NCI-H460 (cell line): ENCODE data around the gene LILRB4. TPM values are rescaled to one million over a fixed set of nuclear protein-coding genes. Genes with fewer than 3 reads are reported as not detected.
A peak's percentile ranks its signal among the peaks of the same experiment; 100 is the strongest.
"Not testable (repeated sequence)": the region's sequence is repeated elsewhere in the genome, so short reads cannot be mapped to it uniquely, and the experiment has no call there.

Experiments used
- DNase-seq: peaks from one replicate; pipeline ENCODE4 v3.0.0-alpha.2; 2016; ENCODE audit warnings: low read depth; ENCODE audit errors: extremely low read depth
- total RNA-seq: library from RNA; depleted of rRNA; stranded (reverse); fragments of >200 nt; shearing (Covaris generic); gene quantifications from 2 replicates; pipeline ENCODE4 v1.2.3, GENCODE V29; 2014

The LILRB4 gene
- total RNA-seq, 1 experiment from 2014 or later = not detected

DNA sequence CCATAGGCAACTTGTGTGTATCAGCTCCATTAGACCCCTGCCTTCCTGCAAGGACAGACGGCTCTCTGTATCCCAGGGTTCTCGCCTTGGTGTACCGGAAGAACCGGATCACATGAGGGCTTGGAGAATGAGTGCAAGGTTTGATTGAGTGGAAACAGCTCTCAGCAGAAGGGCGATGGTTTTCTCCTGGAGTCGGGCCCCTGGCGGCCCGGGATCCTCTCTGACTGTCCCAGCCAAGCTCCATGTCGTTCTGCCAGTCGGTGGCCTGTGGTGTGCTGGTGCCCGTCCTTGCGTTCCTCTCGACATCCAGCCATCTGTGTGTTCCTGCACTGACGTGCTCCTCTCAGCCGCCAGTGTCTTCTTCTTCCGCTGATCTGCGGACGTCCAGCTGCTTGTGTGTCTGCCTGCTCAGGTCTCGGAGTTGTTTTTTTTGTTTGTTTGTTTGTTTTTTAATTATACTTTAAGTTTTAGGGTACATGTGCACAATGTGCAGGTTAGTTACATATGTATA is 16.4 kb upstream of the LILRB4 start:
- DNase-seq = no peak

DNA sequence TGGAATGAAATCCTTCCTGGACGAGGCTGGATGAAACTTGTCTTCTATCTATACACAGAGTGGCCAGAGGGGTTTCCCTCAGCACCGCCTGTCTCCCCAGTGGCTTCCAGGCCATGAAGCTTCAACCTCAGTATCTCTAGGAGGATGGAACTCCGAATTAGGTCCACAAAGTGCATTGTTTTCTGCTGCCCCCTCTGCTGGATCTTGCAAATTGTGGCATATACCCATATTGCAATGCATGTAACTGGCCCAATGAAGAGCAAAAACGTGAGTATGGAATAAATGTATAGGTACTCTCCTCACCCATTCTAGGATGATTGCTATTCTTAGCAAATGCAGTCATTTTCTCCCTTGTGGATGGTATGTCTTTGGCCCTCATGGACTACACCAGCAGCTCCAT is 14.7 kb upstream of the LILRB4 start:
- DNase-seq = no peak

DNA sequence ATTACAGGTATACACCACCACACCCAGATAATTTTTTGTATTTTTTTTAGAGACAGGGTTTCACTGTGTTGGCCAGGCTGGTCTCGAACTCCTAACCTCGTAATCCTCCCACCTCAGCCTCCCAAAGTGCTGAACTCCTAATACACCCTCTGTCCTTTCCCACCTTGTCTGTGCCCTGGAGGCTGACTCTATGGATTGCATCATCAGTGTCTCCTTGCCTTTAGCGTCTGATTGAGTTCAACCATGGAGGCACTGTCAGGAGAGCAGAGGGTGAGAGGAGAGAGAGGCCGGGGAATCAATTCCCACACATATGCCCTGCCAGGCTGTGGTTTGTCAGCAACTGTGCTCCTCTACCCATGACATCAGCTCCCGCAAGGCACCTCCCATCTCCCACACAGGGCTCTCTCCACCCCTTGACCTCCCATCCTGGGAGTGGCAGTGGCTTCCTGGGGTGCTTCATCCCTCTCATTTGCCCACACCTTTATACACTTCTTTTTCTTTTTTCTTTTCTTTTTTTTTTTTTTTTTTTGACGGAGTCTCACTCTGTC is 12.6 kb upstream of the LILRB4 start:
- DNase-seq = no peak

DNA sequence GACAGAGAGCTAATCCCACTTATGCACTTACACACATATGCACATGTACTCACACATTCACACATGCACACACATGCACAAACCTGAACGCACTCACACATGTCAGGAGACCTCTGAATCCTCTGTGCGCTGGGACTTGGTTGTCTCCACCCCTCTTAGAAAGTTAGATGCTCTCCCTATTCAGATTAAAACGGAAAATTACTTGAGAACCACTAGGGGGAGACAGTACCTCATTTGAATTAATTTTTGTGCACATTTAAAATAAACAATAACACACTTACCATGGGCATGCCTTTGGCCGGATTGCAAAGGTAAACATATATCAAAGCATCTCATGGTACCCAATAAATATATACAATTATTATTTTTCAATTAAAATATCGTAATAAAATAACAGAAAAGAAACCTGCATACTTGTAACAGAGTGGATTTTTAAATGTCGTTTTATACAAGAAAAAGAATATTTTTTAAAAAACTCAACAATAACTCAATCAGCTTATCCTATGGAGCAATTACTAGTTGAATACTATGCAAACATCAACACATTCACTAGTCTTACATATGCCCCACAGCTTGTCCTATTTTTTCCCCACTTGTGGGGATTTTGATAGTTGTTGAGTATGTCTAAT is 9.5 kb upstream of the LILRB4 start:
- peak; percentile 12 for DNase-seq

DNA sequence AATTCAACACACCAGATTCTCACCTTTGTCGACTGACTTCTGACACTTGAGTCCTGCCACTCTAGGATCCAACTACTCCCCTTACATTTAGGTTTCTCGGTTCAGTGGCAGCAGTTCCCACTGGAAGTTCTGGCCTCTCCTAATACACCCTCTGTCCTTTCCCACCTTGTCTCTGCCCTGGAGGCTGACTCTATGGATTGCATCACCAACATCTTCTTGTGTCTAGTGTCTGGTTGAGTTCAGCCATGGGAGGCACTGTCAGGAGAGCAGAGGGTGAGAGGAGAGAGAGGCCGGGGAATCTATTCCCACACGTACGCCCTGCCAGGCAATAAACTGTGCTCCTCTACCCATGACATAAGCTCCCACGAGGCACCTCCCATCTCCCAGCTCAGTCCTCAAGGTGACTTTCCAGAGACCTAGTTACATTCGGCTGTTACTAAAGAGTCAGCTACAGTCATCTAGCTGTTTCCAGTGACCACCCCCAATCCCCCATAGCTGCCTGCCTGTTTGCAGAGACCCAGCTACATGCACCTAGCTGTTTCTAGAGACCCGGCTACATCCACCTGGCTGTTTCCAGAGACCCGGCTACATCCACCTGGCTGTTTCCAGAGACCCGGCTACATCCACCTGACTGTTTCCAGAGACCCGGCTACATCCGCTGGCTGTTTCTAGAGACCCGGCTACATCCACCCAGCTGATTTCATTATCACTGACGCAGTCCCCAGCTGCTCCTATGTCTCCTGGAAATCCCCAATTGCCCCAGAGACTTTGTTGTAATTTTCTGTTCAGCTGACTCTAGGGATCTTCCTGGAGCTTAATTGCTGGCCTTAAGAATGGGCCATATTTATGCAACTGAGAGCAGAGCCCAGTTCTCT is 8.1 kb upstream of the LILRB4 start:
- DNase-seq = no peak

DNA sequence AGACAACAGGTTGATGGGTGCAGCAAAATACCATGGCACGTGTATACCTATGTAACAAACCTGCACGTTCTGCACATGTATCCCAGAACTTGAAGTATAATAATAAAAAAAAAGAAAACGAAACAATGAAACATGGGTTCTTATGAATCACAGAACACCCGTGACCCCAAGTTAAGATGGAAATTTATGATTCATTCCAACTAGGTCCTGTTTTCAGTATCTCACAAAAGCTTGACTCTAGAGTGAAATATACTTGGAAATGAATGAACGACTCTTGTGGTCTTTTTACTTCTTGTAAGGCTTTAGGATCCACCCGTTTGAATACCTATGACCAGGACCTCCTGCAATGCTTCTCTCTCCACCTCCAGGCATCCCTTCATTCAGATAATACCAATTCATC is 3.5 kb upstream of the LILRB4 start:
- no peak for DNase-seq

DNA sequence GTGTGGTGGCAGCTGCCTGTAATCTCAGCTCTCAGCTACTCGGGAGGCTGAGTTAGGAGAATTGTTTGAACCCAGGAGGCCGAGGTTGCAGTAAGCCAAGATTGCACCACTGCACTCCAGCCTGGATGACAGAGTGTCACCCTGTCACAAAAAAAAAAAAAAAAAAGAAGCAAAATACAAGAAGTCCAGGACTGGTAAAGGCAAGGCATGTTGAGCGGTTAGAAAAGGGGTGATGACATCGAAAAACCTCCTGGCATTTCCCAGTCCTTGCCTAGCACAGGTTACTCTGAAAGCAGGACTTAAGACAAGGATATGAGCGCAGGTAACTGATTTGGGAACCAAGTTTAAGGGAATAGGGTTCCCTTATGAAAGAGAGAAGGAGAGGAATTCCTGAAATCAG is 2.5 kb upstream of the LILRB4 start:
- DNase-seq = no peak

DNA sequence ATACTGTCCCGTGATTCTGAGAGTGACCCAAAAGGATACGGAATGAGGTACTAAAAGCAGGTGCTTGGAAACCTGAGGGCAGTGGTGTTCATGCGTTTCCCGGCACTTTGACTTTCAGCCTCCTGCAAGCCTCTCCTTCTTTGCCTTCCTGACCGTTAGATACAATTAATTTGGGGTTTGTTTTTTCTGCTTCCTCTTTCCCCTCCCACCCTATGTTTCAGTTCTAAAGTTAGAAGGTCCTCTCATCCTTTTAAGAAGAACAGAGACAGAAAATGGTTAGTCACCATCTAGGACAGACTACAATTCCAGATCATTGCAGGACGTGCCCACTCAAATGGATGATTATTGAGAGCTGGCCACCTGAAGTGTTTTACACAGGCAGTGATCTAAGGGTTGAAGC is 1.8 kb upstream of the LILRB4 start:
- DNase-seq = no peak

DNA sequence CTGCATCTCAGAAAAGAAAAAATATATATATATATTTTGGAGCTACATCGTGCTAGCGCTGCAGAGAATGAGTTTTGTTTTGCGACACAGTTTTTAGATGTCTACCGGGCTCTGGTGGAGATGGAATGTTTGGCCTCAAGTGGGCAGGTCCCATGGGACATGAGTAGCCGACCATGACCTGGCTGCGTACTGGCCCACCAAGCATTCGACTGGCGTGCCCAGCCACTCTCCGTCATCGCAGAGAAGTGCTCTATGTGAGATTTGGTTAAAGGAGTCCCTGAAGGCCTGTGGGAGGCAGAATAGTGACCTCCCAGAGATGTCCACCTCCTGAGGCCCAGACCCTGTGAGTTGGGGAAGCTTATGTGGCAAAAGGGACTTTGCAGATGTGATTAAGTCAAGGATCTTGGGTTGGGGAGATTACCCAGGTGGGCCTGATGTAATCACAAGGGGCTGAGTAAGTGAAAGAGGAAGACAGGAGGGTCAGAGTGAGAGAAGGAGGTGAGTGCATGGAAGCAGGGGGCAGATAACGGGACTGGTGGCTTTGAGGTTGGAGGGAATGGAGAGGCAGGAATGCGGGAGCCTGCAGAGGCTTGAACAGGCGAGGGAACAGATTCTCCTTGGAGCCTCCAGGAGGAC is 821 bp upstream of the LILRB4 start:
- DNase-seq = no peak

DNA sequence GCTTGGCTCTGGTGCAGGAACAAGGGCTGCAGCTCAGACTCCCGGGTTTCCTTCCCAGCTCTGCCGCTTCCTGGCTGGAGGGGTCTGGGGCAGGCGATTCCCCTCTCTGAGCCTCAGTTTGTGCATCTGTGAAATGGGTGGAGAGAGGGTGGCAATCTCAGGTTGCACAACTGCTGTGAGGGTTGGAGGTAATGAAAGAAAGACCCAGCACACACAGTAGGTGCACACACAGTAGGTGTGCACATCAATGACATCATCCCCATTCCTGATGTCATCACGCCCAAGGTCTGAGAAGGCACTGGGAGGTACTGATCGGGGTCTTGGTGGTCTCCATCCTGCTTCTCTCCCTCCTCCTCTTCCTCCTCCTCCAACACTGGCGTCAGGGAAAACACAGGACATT is 2.7 kb downstream of the LILRB4 start:
- DNase-seq = no peak

DNA sequence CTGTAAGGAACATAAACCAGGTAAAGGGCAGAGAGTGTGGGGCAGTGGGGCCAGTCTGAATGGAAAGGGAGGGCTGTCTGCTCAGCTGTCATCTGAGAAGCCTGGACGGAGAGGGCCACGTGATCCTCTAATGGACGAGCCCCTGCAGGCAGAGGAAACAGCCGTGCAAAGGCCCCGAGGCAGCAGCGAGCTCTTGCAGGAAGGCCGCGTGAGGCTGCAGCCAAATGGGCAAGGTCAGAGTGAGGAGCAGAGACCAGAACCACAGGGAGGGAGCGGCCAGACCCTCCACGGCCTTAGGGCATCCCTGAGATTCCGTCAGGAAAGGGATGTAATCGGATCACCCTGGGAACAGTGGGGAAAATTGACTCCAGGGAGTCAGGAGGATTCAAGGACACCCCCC is 4.4 kb downstream of the LILRB4 start:
- no peak for DNase-seq

DNA sequence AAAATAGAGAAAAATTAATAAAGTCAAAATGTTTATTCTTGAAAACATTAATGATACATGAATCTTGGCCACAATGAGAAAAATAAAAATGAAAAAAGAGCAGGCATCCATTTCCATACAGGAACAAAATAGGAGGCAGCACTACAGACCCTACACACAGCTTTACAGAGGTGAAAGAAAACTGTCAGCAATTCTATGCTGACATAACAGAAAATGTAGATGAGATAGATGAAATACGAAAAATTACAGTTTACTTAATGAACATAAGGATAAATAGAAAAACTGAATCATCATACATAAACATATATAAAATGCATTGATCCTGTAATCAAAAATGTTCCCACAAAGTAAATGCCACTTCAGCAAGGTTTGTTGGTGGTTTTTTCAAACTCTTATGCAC is 5.6 kb downstream of the LILRB4 start:
- DNase-seq = no peak

DNA sequence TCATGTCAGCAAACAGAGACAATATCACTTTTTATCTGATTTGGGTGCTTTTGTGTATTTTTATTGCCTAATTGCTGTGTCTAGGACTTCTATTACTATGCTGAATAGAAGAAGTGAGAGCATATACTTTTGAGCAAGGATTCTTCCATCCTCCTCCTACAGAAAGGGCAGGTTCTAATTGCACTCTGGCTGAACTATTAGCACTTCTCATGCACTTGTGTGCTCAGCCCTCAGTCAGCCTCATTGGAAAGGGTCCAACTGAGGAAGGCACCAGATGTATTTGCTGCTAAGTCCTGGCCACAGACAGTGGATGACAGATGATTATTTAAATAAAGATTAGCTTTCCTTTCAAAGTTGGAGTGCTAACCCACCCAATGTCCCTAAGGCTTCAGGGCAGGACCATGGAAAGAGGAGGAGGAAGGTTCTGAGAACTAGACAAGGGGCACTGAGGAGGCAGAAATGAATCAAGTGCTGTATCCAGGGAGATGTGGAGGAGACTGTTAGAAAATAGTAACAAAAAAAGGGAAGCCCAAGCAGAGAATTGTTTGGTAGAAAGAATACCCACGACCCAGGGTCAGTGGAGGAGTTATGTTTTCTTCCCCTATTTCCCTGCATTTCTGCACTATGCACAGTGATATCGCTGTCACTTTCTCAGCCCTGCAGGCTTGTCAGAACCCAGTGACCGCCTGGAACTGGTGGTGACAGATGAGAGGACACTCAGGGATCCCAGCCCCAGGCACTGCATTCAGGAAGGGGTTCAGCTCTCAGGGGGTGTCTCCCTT is 8.0 kb downstream of the LILRB4 start:
- no peak for DNase-seq

DNA sequence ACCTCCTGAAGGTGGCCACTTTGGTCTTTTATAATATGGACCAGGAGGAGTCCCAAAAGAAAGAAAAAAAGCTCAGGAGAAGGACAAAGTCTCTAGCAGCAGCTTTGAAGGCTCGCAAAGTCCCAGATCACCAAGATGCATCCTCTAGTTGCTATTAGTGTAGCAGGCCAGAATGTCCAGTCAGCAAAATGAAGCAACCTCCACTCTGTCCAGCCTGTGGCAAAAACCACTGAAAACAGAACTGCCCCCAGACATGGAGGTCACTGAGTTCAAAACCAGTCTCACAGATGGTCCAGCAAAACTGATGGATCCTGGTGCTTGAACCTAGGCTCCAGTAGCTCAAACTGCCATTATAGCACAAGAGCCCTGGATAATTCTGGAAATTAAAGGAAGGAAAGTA is 10.4 kb downstream of the LILRB4 start:
- DNase-seq = no peak

DNA sequence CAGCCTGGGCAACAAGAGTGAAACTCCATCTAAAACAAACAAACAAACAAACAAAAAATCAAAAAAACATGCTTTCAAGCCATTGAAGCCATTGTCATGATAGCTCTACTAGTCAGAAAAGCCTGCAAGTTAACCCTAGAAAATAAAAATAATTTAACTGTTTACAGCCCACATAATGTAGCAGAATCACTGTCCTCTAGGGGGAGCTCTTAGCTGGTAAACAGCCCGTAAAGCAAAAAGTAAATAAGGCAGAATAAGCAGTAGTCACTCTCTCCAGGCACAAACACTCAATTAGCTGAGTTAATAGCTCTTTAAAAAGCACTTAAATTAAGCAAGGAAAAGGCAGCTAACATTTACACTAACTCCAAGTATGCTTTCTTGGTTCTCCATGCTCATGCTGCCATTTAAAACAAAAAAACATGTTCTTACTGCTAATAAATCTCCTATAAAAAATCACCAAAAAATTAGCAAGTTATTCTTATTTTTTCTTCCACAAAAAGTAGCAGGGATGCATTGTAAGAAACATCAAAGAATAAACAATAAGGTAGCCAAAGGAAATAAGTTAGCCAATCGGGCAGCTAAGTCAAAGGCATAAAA is 11.3 kb downstream of the LILRB4 start:
- peak; percentile 30 for DNase-seq

DNA sequence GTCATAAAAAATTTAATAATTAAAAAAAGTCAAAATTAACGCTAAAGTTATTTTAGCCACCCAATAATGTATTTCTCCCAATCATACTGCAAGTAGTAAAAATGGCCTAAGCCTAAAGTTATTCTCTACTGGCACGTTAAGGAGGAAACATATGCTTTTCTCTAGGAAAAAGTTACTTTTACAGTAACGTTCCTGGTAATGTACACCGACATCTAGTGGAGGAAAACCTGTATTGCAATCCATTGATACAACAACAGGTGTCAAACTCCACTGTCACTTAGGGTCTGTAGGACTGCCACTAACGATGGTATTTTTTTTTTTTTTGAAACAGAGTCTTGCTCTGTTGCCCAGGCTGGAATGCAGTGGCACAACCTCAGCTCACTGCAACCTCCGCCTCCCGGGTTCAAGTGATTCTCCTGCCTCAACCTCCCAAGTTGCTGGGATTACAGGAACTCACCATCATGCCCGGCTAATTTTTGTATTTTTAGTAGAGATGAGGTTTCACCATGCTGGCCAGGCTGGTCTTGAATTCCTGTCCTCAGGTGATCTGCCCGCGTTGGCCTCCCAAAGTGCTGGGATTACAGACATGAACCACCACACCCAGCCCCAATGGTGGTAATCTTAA is 13.5 kb downstream of the LILRB4 start:
- peak; percentile 24 for DNase-seq

DNA sequence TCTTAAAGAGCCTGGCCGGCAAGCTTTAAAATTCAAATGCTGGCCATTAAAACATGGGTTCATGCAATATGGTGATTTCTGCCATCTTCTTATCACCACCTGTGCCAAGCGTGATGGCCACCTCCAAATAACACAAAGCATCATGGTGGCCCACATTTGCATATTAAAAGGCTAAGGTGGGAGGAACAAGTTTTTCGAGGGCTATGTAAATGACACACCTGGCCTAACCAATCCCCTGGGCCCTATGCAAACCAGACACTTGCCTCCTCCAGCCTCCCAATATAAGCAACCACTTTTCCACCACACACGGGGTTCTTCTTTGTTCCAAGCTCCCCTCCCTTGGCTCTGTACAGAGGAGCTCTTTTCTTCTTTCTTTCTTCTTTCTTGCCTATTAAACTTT is 14.4 kb downstream of the LILRB4 start:
- DNase-seq = no peak

DNA sequence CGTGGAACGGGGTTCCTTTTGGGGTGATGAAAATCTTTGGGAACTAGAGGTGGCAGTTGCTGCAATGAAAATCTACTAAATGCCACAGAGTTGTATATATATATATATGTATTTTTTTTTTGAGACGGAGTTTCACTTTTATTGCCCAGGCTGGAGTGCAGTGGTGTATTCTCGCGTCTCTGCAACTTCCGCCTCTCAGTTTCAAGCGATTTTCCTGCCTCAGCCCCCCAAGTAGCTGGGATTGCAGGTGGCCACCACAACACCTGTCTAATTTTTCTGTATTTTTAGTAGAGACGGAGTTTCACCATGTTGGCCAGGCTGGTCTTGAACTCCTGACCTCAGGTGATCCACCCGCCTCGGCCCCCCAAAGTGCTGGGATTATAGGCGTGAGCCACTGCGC is 18.8 kb downstream of the LILRB4 start:
- not testable (repeated sequence) for DNase-seq

DNA sequence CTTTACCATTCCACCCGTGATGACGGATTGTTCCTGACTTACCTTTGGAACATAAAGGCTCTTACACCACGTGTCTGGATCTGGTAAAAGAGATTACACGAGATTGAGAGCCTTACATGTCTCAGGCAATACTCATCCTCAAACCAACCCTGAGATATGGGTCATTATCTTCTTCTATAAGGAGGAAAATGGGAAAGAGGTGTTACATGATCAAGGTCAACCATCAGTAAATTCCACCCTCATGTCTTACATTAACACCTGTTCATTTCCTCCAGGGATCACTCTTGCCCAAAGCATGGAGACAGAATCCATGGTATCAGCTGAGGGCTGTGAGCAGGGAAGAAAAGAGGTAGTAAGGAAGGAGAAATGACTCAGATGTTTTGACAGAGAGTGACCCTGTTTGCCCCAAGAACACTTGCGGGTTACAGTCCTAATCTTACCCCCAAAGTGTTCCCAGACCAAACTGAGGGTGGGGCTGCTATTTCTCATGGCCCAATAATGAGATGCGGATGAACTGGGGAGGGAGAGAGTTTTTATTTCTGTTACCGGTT is 19.6 kb downstream of the LILRB4 start:
- DNase-seq = no peak
